Caco-2 (cell line): ENCODE data around the gene ZNF554. TPM values are rescaled to one million over a fixed set of nuclear protein-coding genes. Genes with fewer than 3 reads are reported as not detected.

Experiments used
- BruUV-seq: library from RNA; stranded (reverse); fragments of 400-500 nt; replicated peaks from 2 replicates; lab custom pipeline; 2021; lab: Mats Ljungman, UMichigan
- CTCF ChIA-PET: fragments of 300-600 bp; sonication (Branson Sonifier 250); formaldehyde crosslinking; loops from one replicate; lab custom pipeline; 2022; ENCODE audit warnings: antibody characterized with exemption; lab: Charles Lee
- POLR2A ChIA-PET: fragments of 300-600 bp; sonication (Branson Sonifier 250); formaldehyde crosslinking; loops from one replicate; lab custom pipeline; 2022; ENCODE audit warnings: antibody characterized with exemption; lab: Charles Lee
- DNase-seq, 2 experiments: peaks; one replicate each; pipeline versions ENCODE4 v3.0.0 to v3.0.0-alpha.2; 2020 to 2022
- H3K27me3 ChIP-seq: replicated peaks from 2 replicates; pipeline ENCODE4 v1.6.0; 2011; ENCODE audit warnings: low read length; ENCODE audit not compliant: control insufficient read depth, insufficient read depth
- H3K36me3 ChIP-seq: 2 replicates; pipeline ENCODE4 v1.5.1; 2011; ENCODE audit warnings: low read length; ENCODE audit not compliant: control insufficient read depth, insufficient read depth
- H3K4me1 ChIP-seq: fragments of 250-450 bp; sonication (Bioruptor Pico); 2 replicates; pipeline ENCODE4 v1.5.1; 2020; ENCODE audit warnings: mild to moderate bottlenecking
- H3K4me3 ChIP-seq: 2 replicates; pipeline ENCODE4 v1.5.1; 2011; ENCODE audit warnings: low read depth, mild to moderate bottlenecking, control low read depth, low read length
- H3K9me3 ChIP-seq: fragments of 250-450 bp; sonication (Bioruptor Pico); 2 replicates; pipeline ENCODE4 v1.5.1; 2020; ENCODE audit warnings: mild to moderate bottlenecking, moderate library complexity
- H3K27ac Mint-ChIP-seq: one replicate; pipeline ENCODE4 v1.8.0; 2022; ENCODE audit warnings: mixed read lengths; ENCODE audit not compliant: unreplicated experiment
- H3K27me3 Mint-ChIP-seq: one replicate; pipeline ENCODE4 v1.8.0; 2022; ENCODE audit warnings: mixed read lengths; ENCODE audit not compliant: insufficient read depth, unreplicated experiment
- H3K36me3 Mint-ChIP-seq: one replicate; pipeline ENCODE4 v1.8.0; 2022; ENCODE audit warnings: mild to moderate bottlenecking, mixed read lengths; ENCODE audit not compliant: insufficient read depth, unreplicated experiment
- H3K4me1 Mint-ChIP-seq: one replicate; pipeline ENCODE4 v1.8.0; 2022; ENCODE audit warnings: low read depth, mixed read lengths; ENCODE audit not compliant: unreplicated experiment
- H3K4me3 Mint-ChIP-seq: one replicate; pipeline ENCODE4 v1.8.0; 2022; ENCODE audit warnings: mild to moderate bottlenecking, moderate library complexity, mixed read lengths; ENCODE audit not compliant: unreplicated experiment
- H3K9me3 Mint-ChIP-seq: one replicate; pipeline ENCODE4 v1.8.0; 2022; ENCODE audit warnings: mixed read lengths; ENCODE audit not compliant: unreplicated experiment
- CTCF ChIP-seq, 2 experiments: fragments of 200-600 bp in 1 of 2; IDR thresholded peaks; 1 replicate in 1 of 2; 2 replicates in 1 of 2; pipeline versions ENCODE4 v1.5.1 to v1.8.0; 2011 to 2022; ENCODE audit warnings: antibody characterized with exemption in 1 of 2, control low read depth in 1 of 2, inconsistent platforms in 1 of 2, low read depth in 1 of 2, low read length in 1 of 2, mild to moderate bottlenecking in 1 of 2, moderate library complexity in 1 of 2; ENCODE audit not compliant: insufficient read depth in 1 of 2, severe bottlenecking in 1 of 2, unreplicated experiment in 1 of 2
- intact Hi-C: fragments of 100-400 bp; cut with micrococcal nuclease; formaldehyde crosslinking; loops from one replicate; pipeline ENCODE4 v1.10.0; 2022; ENCODE audit not compliant: unreplicated experiment
- total RNA-seq: library from RNA; stranded (reverse); gene quantifications from 2 replicates; pipeline ENCODE4 v1.2.3, GENCODE V29; 2022

ZNF554 gene
- total RNA-seq, 1 experiment from 2014 or later = 3.7 TPM

DNA sequence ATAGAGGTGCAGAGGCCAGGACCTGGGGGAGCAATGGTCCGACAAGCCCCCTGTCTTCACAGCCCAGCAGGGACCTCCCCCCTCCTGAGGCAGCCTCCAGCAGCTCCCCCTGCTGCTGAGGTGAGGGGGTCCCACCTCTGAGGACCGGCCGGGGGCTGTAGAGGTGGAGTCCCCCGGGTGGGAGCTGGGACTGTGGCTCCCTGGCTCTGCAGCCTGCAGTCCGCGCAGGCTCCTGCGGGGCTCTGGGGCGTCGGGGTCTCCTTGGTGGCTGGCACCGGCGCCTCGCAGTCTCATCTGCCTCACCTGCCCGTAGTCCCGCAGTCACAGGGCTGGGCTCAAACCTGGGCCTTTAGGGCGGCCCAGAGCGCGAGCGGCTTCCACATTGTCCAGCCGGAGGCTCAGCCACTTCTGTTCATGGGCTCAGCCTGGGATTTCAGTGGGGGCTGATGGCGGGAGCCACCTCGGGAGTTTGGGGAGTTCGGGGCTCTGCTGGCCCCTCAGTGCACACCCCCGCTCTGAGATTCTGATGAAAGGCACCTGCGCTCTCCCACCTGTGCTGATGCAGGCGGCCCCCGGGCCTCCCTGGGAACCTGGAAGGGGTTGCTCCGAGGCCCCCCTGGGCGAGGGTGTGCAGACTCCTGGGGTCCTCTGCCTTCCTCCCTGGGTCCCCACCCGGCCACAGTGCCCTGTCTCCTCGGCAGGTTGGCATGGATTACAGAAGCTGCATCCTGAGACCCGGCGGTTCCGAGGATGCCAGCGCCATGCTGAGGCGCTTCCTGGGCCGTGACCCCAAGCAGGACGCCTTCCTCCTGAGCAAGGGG lies 7.0 kb upstream of the ZNF554 start:
- Mint-ChIP-seq H3K9me3 (no peaks in the 10 kb centered on the region), H3K36me3 (peaks cover 55% of the 10 kb centered on the region), H3K4me3 (no peak overlapping the region), H3K4me1 (no peaks in the 10 kb centered on the region), H3K27ac (no peak overlapping the region), H3K27me3 (no peaks in the 10 kb centered on the region)
- ChIA-PET POLR2A (no interaction called here), CTCF (no interaction called here)
- H3K4me1 ChIP-seq = peaks cover 28% of the 10 kb centered on the region
- H3K36me3 ChIP-seq = 0 out of 2 replicates have a peak, but pooled peaks cover 1% of the 10 kb centered on the region
- no peak for TF ChIP-seq CTCF (IDR thresholded peaks at IDR 0.05; ENCODE audit: insufficient read depth in 1 of 2, low read depth in 1 of 2, low read length in 1 of 2, severe bottlenecking in 1 of 2, unreplicated experiment in 1 of 2)
- H3K4me3 ChIP-seq = no peak overlapping the region
- intact Hi-C loops = no loop called here
- no TSS peak for BruUV-seq
- no peaks in the 10 kb centered on the region for H3K9me3 ChIP-seq
- no peak for DNase-seq
- no peaks in the 10 kb centered on the region for H3K27me3 ChIP-seq

DNA sequence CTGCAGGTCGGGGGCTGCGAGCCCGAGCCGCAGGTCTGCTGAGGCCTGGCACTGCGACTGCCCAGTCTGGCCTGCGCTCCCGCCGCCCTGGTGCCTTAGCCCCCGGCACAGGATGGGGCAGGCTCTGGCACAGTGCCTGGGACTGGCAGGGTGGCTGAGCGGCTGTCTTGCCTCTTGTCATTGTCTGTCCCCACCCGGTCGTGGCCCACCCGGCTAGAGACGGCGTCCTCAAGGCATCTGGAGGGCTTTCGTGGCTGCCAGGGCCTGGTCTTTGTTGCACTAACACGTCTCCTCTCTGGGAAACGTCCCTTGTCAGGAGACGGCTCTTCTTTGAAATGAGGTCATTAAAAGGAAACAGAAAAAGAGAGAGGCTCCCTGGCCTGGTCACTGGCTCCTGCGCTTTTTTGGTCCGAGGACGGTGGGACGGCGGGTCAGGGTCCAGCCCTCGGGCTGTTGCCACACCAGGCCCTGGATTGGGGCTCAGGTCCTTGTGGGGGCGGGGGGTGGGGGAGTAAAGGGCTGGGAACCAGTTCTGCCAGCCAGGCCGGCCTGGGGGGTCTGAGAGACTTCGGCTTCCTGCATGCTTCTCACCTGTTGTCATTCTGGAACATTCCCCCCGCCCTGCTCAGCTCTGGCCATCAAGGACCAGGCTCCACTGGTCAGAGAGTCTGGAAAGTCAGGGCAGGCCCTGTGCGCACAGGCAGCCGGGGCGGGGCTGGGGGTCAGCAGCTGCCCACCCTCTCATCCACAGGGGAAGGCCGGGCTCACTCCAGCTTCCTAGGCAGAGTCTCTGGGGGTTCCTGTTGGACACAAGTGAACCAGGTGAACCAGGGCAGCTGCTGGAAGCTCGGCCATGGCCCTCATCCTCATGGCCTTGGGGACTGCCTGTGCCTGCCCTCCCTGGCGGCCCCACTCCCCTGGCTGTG lies 6.2 kb upstream of the ZNF554 start:
- peaks cover 28% of the 10 kb centered on the region for H3K4me1 ChIP-seq
- H3K9me3 ChIP-seq = no peaks in the 10 kb centered on the region
- Mint-ChIP-seq H3K4me1 (no peaks in the 10 kb centered on the region), H3K27me3 (no peaks in the 10 kb centered on the region), H3K27ac (peak overlapping the region; percentile 25), H3K4me3 (no peak overlapping the region), H3K36me3 (peaks cover 57% of the 10 kb centered on the region), H3K9me3 (no peaks in the 10 kb centered on the region)
- intact Hi-C loops = no loop called here
- POLR2A ChIA-PET = interaction anchor here (0.6 kb wide), 1 partner anchor 273 kb away, joined by 5 read pairs; no protein-coding TSS in a partner anchor
- no peak for TF ChIP-seq CTCF (IDR thresholded peaks at IDR 0.05; ENCODE audit: insufficient read depth in 1 of 2, low read depth in 1 of 2, low read length in 1 of 2, severe bottlenecking in 1 of 2, unreplicated experiment in 1 of 2)
- DNase-seq = peak; percentile 62 to 66
- BruUV-seq = TSS peak; percentile 14
- H3K4me3 ChIP-seq = no peak overlapping the region
- H3K27me3 ChIP-seq = no peaks in the 10 kb centered on the region
- 0 out of 2 replicates have a peak, but pooled peaks cover 1% of the 10 kb centered on the region for H3K36me3 ChIP-seq
- CTCF ChIA-PET = no interaction called here

GRCh38 chr19:2814426-2814825 lies 5.2 kb upstream of the ZNF554 start:
- no peak for TF ChIP-seq CTCF (IDR thresholded peaks at IDR 0.05; ENCODE audit: insufficient read depth in 1 of 2, low read depth in 1 of 2, low read length in 1 of 2, severe bottlenecking in 1 of 2, unreplicated experiment in 1 of 2)
- intact Hi-C loops = no loop called here
- POLR2A ChIA-PET = no interaction called here

More at GRCh38 chr19:2814426-2814825, 5.2 kb upstream of the ZNF554 start:
- Histone ChIP-seq H3K27me3 (no peaks in the 10 kb centered on the region), H3K9me3 (no peaks in the 10 kb centered on the region), H3K4me1 (peaks cover 28% of the 10 kb centered on the region), H3K36me3 (0 out of 2 replicates have a peak, but pooled peaks cover under 1% of the 10 kb centered on the region), H3K4me3 (no peak overlapping the region)
- H3K9me3 Mint-ChIP-seq = no peaks in the 10 kb centered on the region
- no peak overlapping the region for H3K4me3 Mint-ChIP-seq
- BruUV-seq = no TSS peak
- H3K27ac Mint-ChIP-seq = no peak overlapping the region
- CTCF ChIA-PET = no interaction called here
- H3K27me3 Mint-ChIP-seq = no peaks in the 10 kb centered on the region
- H3K36me3 Mint-ChIP-seq = peaks cover 52% of the 10 kb centered on the region
- DNase-seq = no peak
- no peaks in the 10 kb centered on the region for H3K4me1 Mint-ChIP-seq
